Uterus (tissue), 2 donors: ENCODE measurements around the gene NMNAT1.

Experiments
- POLR2A ChIP-seq, 2 donors: fragments of 450-650 bp; IDR thresholded peaks; one replicate each; pipeline ENCODE4 v1.6.1; 2016; ENCODE audit warnings: antibody characterized with exemption in 2 of 2, mild to moderate bottlenecking in 1 of 2, moderate library complexity in 1 of 2
- TF ChIP-seq, protein P1 (sequence below), 4 experiments: fragments of 200-600 bp in 2 of 4; fragments of 450-650 bp in 2 of 4; sonication (generic) in 2 of 4; IDR thresholded peaks; one replicate each; pipeline ENCODE4 v1.5.1; 2016 to 2019; ENCODE audit warnings: antibody characterized with exemption in 4 of 4, mild to moderate bottlenecking in 2 of 4, moderate library complexity in 1 of 4

- TF ChIP-seq, protein P1, sequence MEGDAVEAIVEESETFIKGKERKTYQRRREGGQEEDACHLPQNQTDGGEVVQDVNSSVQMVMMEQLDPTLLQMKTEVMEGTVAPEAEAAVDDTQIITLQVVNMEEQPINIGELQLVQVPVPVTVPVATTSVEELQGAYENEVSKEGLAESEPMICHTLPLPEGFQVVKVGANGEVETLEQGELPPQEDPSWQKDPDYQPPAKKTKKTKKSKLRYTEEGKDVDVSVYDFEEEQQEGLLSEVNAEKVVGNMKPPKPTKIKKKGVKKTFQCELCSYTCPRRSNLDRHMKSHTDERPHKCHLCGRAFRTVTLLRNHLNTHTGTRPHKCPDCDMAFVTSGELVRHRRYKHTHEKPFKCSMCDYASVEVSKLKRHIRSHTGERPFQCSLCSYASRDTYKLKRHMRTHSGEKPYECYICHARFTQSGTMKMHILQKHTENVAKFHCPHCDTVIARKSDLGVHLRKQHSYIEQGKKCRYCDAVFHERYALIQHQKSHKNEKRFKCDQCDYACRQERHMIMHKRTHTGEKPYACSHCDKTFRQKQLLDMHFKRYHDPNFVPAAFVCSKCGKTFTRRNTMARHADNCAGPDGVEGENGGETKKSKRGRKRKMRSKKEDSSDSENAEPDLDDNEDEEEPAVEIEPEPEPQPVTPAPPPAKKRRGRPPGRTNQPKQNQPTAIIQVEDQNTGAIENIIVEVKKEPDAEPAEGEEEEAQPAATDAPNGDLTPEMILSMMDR (IDR thresholded peaks at IDR 0.05), result no peak
- no peak for TF ChIP-seq POLR2A (IDR thresholded peaks at IDR 0.05)
Observed at GRCh38 chr1:10001016-10001665, 57.9 kb downstream of the NMNAT1 start.
